Adipocyte (in vitro differentiated cells): Measurements from ENCODE around the gene ZMYM4.

Experiments
- DNase-seq: peaks from one replicate; pipeline ENCODE4 v3.0.0-alpha.2; 2015; ENCODE audit warnings: low read depth
- H3K27me3 ChIP-seq: replicated peaks from 2 replicates; pipeline ENCODE4 v1.7.0; 2013; ENCODE audit warnings: mild to moderate bottlenecking, low read length, moderate library complexity; ENCODE audit not compliant: control insufficient read depth, insufficient read depth
- H3K36me3 ChIP-seq: 2 replicates; pipeline ENCODE4 v1.7.0; 2013; ENCODE audit warnings: low read length, mild to moderate bottlenecking, moderate library complexity; ENCODE audit not compliant: control insufficient read depth, insufficient read depth, severe bottlenecking
- H3K4me1 ChIP-seq: 2 replicates; pipeline ENCODE4 v1.7.0; 2013; ENCODE audit warnings: mild to moderate bottlenecking, low read length, moderate library complexity; ENCODE audit not compliant: control insufficient read depth, insufficient read depth
- H3K4me3 ChIP-seq: 2 replicates; pipeline ENCODE4 v1.7.0; 2013; ENCODE audit warnings: mild to moderate bottlenecking, low read length, moderate library complexity
- H3K9ac ChIP-seq: 2 replicates; pipeline ENCODE4 v1.7.0; 2013; ENCODE audit warnings: mild to moderate bottlenecking, low read length, moderate library complexity
- H3K9me3 ChIP-seq: 2 replicates; pipeline ENCODE4 v1.7.0; 2013; ENCODE audit warnings: mild to moderate bottlenecking, low read length, moderate library complexity; ENCODE audit not compliant: control insufficient read depth

ZMYM4 gene

GRCh38 chr1:35297886-35298285 lies 29.4 kb downstream of the ZMYM4 start:
- no peak for DNase-seq
- peaks cover 35% of the 10 kb centered on the region for H3K36me3 ChIP-seq

GRCh38 chr1:35298464-35298863 lies 30.0 kb downstream of the ZMYM4 start:
- H3K27me3 ChIP-seq: no peaks in the 10 kb centered on the region
- H3K4me1 ChIP-seq: peaks cover 26% of the 10 kb centered on the region
- peaks cover 31% of the 10 kb centered on the region for H3K36me3 ChIP-seq
- H3K9me3 ChIP-seq: no peaks in the 10 kb centered on the region
- H3K4me3 ChIP-seq: no peak overlapping the region
- DNase-seq: peak; percentile 73
- H3K9ac ChIP-seq: peak overlapping the region; percentile 18

More at GRCh38 chr1:35297886-35298285, 29.4 kb downstream of the ZMYM4 start:
- Histone ChIP-seq H3K9ac (peak overlapping the region; percentile 18), H3K9me3 (no peaks in the 10 kb centered on the region), H3K4me3 (no peak overlapping the region), H3K27me3 (no peaks in the 10 kb centered on the region), H3K4me1 (peaks cover 26% of the 10 kb centered on the region)

GRCh38 chr1:35300376-35300775 lies 31.9 kb downstream of the ZMYM4 start:
- H3K9me3 ChIP-seq: no peaks in the 10 kb centered on the region
- H3K4me1 ChIP-seq: peaks cover 26% of the 10 kb centered on the region
- DNase-seq: no peak
- H3K9ac ChIP-seq: no peak overlapping the region
- no peak overlapping the region for H3K4me3 ChIP-seq
- peaks cover 25% of the 10 kb centered on the region for H3K36me3 ChIP-seq
- no peaks in the 10 kb centered on the region for H3K27me3 ChIP-seq

GRCh38 chr1:35301674-35302392 lies 33.3 kb downstream of the ZMYM4 start:
- Histone ChIP-seq H3K9me3 (no peaks in the 10 kb centered on the region), H3K4me1 (peaks cover 26% of the 10 kb centered on the region), H3K4me3 (no peak overlapping the region), H3K9ac (peak overlapping the region; percentile 29), H3K27me3 (no peaks in the 10 kb centered on the region), H3K36me3 (peaks cover 17% of the 10 kb centered on the region)
- no peak for DNase-seq

DNA sequence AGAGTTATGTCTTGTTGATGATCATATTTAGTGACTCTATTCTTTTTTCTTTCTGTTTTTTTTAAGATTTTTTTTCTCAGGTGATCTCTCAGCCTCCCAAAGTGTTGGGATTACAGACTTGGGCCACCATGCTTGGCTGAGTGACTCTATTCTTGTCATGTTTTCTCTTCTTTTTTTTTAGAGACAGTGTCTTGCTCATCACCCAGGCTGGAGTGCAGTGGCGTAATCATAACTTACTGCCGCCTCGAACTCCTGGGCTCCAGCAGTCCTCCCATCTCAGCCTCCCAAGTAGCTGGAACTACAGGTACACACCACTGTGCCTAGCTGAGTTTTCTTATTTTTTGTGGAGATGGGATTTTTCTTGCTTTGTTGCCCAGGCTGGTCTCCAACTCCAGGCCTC lies 36.9 kb downstream of the ZMYM4 start:
- H3K4me3 ChIP-seq: no peak overlapping the region
- DNase-seq: no peak
- no peaks in the 10 kb centered on the region for H3K9me3 ChIP-seq
- peaks cover 12% of the 10 kb centered on the region for H3K36me3 ChIP-seq
- H3K27me3 ChIP-seq: no peaks in the 10 kb centered on the region
- H3K9ac ChIP-seq: no peak overlapping the region
- H3K4me1 ChIP-seq: peaks cover 13% of the 10 kb centered on the region

DNA sequence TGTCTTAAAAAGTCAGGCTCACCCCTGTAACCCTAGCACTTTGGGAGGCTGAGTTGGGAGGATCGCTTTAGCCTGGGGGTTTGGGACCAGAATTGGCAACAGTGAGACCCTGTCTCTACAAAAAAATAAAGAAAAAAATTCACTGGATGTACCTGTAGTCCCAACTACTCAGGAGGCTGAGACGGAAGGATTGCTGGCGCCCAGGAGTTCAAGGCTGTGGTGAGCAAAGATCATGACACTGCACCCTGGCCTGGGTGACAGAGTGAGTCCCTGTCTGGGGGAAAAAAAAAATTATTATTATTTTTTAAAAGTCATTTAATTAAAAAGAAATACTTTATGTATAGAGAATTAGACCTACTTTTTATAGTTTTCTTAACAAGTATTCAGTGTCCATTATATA lies 47.1 kb downstream of the ZMYM4 start:
- Histone ChIP-seq H3K4me1 (peaks cover 15% of the 10 kb centered on the region), H3K27me3 (no peaks in the 10 kb centered on the region), H3K36me3 (peaks cover 12% of the 10 kb centered on the region), H3K9me3 (no peaks in the 10 kb centered on the region), H3K4me3 (no peak overlapping the region), H3K9ac (no peak overlapping the region)
- no peak for DNase-seq

GRCh38 chr1:35316264-35316663 lies 47.8 kb downstream of the ZMYM4 start:
- H3K9me3 ChIP-seq: no peaks in the 10 kb centered on the region
- no peak for DNase-seq
- no peak overlapping the region for H3K9ac ChIP-seq
- H3K4me3 ChIP-seq: no peak overlapping the region
- peaks cover 15% of the 10 kb centered on the region for H3K4me1 ChIP-seq
- no peaks in the 10 kb centered on the region for H3K27me3 ChIP-seq
- peaks cover 7% of the 10 kb centered on the region for H3K36me3 ChIP-seq

DNA sequence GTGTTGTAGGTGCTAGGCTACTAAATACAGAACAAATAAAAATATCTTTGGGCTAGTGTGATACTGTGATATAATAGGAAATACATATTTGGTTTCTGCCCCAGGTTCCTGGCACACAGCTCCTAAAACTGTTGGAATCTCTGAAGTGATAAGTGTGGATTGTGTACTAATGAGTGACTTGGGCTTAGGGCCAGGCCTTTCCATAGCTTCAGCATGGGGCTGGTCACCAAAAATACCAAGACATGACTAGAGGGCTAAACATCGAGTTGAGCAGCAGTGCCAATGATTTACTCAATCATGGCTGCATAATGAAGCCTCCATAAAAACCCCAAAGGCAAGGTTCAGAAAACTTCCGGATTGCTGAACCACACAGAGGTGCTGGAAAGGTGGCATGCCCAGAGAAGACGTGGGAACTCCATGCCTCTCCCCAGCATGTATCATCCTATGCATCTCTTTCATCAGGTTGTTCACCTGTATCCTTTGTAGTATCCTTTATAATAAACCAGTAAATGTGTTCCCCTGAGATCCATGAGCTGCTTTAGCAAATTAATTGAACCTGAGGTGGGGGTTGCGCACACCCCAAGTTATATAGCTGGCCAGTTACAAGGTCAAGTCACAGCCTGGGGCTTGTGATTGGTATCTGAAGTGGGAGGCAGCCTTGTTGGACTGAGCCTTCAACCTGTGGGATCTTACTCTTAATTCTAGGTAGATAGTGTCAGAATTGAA lies 51.6 kb downstream of the ZMYM4 start:
- no peak overlapping the region for H3K4me3 ChIP-seq
- DNase-seq: peak; percentile 7

DNA sequence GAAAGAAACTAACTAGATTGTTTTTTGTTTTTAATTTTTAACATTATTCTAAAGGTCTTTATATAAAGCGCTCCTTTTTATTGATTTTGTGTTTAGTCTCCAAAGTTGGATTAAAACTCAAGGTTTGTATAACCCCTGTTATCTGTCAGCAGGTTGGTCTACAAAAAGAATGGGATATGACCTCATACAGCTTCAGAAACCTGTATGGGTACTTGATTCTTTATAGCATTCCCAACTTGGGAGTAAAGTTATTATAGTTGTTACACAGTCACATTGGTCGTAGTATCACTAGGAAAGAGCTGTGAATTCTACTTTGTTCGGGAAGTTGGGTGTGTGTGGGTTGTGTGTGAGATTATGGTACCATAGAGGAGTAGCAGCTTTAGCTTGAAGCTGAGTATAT lies 52.4 kb downstream of the ZMYM4 start:
- no peak for DNase-seq
- H3K9me3 ChIP-seq: no peaks in the 10 kb centered on the region

More for the DNA sequence above, 51.6 kb downstream of the ZMYM4 start:
- peaks cover 26% of the 10 kb centered on the region for H3K4me1 ChIP-seq
- H3K9ac ChIP-seq: no peak overlapping the region
- no peaks in the 10 kb centered on the region for H3K27me3 ChIP-seq
- H3K36me3 ChIP-seq: peaks cover 4% of the 10 kb centered on the region
- H3K9me3 ChIP-seq: no peaks in the 10 kb centered on the region

DNA sequence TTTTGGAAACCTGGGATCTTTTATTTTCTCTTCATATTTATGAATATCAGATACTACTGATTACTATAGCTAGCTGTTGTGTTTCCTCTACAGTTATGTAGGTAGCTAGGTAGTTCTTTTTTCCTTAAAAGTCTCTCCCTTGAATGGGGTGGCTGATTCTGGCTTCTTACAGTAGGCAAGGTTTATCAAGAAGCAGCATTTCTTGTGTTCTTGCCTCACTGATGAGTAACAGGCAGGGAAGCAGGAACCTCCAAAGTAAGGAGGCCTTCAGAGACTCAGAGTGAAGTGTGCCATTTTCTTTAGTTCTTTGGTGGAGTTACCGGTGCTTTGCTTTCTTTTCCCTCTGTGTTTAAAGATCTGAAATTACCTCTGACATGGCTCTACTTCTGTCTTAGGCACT lies 56.0 kb downstream of the ZMYM4 start:
- H3K27me3 ChIP-seq: no peaks in the 10 kb centered on the region
- no peak overlapping the region for H3K9ac ChIP-seq
- peak; percentile 17 for DNase-seq
- H3K4me3 ChIP-seq: no peak overlapping the region
- peaks cover 28% of the 10 kb centered on the region for H3K4me1 ChIP-seq
- H3K9me3 ChIP-seq: no peaks in the 10 kb centered on the region
- peaks cover 23% of the 10 kb centered on the region for H3K36me3 ChIP-seq

More for the DNA sequence above, 52.4 kb downstream of the ZMYM4 start:
- Histone ChIP-seq H3K4me3 (no peak overlapping the region), H3K9ac (no peak overlapping the region), H3K4me1 (peaks cover 33% of the 10 kb centered on the region), H3K36me3 (peaks cover 4% of the 10 kb centered on the region), H3K27me3 (no peaks in the 10 kb centered on the region)

- H3K27me3 ChIP-seq: no peaks in the 10 kb centered on the region
- no peak overlapping the region for H3K4me3 ChIP-seq
- H3K36me3 ChIP-seq: peaks cover 23% of the 10 kb centered on the region
- DNase-seq: no peak
- no peaks in the 10 kb centered on the region for H3K9me3 ChIP-seq
- peaks cover 18% of the 10 kb centered on the region for H3K4me1 ChIP-seq
- no peak overlapping the region for H3K9ac ChIP-seq
These were observed 57.8 kb downstream of the ZMYM4 start for GRCh38 chr1:35326246-35326866.
